Mesodermal cell (in vitro differentiated cells): ENCODE results near the gene SFTPA1.
"Not testable (repeated sequence)": the region's sequence is repeated elsewhere in the genome, so short reads cannot be mapped to it uniquely, and the experiment has no call there.

Source experiments
- H3K27ac ChIP-seq: 2 replicates; pipeline ENCODE4 v1.7.0; 2013; ENCODE audit warnings: mild to moderate bottlenecking, low read depth, low read length, moderate library complexity; ENCODE audit not compliant: severe bottlenecking
- H3K36me3 ChIP-seq: 2 replicates; pipeline ENCODE4 v1.7.1; 2013; ENCODE audit warnings: mild to moderate bottlenecking, low read length, moderate library complexity; ENCODE audit not compliant: control insufficient read depth, insufficient read depth
- H3K4me1 ChIP-seq: one replicate; pipeline ENCODE4 v1.7.1; 2013; ENCODE audit warnings: mild to moderate bottlenecking, low read length; ENCODE audit not compliant: insufficient read depth, control insufficient read depth, poor library complexity, severe bottlenecking
- H3K4me3 ChIP-seq: 2 replicates; pipeline ENCODE4 v1.7.0; 2013; ENCODE audit warnings: low read length, control low read depth, mild to moderate bottlenecking; ENCODE audit not compliant: insufficient read depth, poor library complexity, severe bottlenecking; ENCODE audit errors: extremely low read depth
- H3K9me3 ChIP-seq: 2 replicates; pipeline ENCODE4 v1.7.1; 2013; ENCODE audit warnings: mild to moderate bottlenecking, low read length, moderate library complexity; ENCODE audit not compliant: control insufficient read depth
- WGBS, 2 experiments: methylation state at CpG; one replicate each; pipeline ENCODE4 v1.1.5; 2013; ENCODE audit warnings: missing lambda C conversion rate in 2 of 2; ENCODE audit not compliant: insufficient coverage in 2 of 2; 5-methylcytosine and 5-hydroxymethylcytosine counted together

SFTPA1 gene

GRCh38 chr10:79663287-79663686 lies 52.5 kb downstream of the SFTPA1 start:
- not testable (repeated sequence) for H3K4me1 ChIP-seq, H3K9me3 ChIP-seq, H3K4me3 ChIP-seq, H3K27ac ChIP-seq, H3K36me3 ChIP-seq

- 88 to 96% methylated on average over 3 to 4 of the region's 4 CpGs for WGBS, 2 experiments
- H3K9me3 ChIP-seq, H3K4me1 ChIP-seq, H3K4me3 ChIP-seq, H3K27ac ChIP-seq, H3K36me3 ChIP-seq: not testable (repeated sequence)
These were observed 53.9 kb downstream of the SFTPA1 start for GRCh38 chr10:79664686-79665085.
